ENCODE results near the gene ENOX2. TPM values are rescaled to one million over a fixed set of nuclear protein-coding genes. Genes with fewer than 3 reads are reported as not detected.

The ENOX2 gene
- total and polyA plus RNA-seq, 2 donors (not counting 1 experiment from before 2014, with no cell fraction given): 7.6 to 12.9 TPM

GRCh38 chrX:130688360-130688759, 214.6 kb downstream of the ENOX2 start:
- no peak overlapping the region for H2AFZ ChIP-seq (ENCODE audit: low read length)
- H3K9me3 ChIP-seq (ENCODE audit: control insufficient read depth, insufficient read depth, low read depth, low read length): no peaks in the 10 kb centered on the region
- H3K9ac ChIP-seq (ENCODE audit: insufficient read depth, low read length): no peak overlapping the region
- H3K4me3 ChIP-seq (replicated peaks in 1 of 4; ENCODE audit: control extremely low read depth in 1 of 4, insufficient read depth in 1 of 4, low read depth in 3 of 4, low read length in 4 of 4): no peak overlapping the region
- H3K27ac ChIP-seq (ENCODE audit: insufficient read depth, low read length): no peak overlapping the region
- H3K36me3 ChIP-seq (ENCODE audit: control insufficient read depth, insufficient read depth, low read length): no peaks in the 10 kb centered on the region
- DNase-seq (ENCODE audit: low read depth in 2 of 2): no peak
- no peak overlapping the region for H3K4me2 ChIP-seq (ENCODE audit: extremely low read depth, insufficient read depth, low read length)
- no peaks in the 10 kb centered on the region for H3K79me2 ChIP-seq (ENCODE audit: control insufficient read depth, insufficient read depth, low read length)
- no peaks in the 10 kb centered on the region for H3K27me3 ChIP-seq (ENCODE audit: control insufficient read depth, insufficient read depth, low read length)
- no peaks in the 10 kb centered on the region for H4K20me1 ChIP-seq (ENCODE audit: control insufficient read depth, extremely low read depth, insufficient read depth, low read length)
- no peaks in the 10 kb centered on the region for H3K4me1 ChIP-seq (ENCODE audit: control insufficient read depth, extremely low read depth, insufficient read depth, low read length)
- TF ChIP-seq CTCF (conservative IDR thresholded peaks at IDR 0.05 in 1 of 2, IDR thresholded peaks at IDR 0.05 in 1 of 2; ENCODE audit: low read depth in 1 of 2, low read length in 2 of 2) (no peak), EZH2 (IDR thresholded peaks at IDR 0.05; ENCODE audit: low read length, missing control alignments) (no peak)

GRCh38 chrX:130682990-130683389, 220.0 kb downstream of the ENOX2 start:
- no peaks in the 10 kb centered on the region for H3K4me1 ChIP-seq (ENCODE audit: control insufficient read depth, extremely low read depth, insufficient read depth, low read length)
- H2AFZ ChIP-seq (ENCODE audit: low read length): no peak overlapping the region
- H3K9me3 ChIP-seq (ENCODE audit: control insufficient read depth, insufficient read depth, low read depth, low read length): no peaks in the 10 kb centered on the region
- no peak overlapping the region for H3K9ac ChIP-seq (ENCODE audit: insufficient read depth, low read length)
- no peaks in the 10 kb centered on the region for H3K36me3 ChIP-seq (ENCODE audit: control insufficient read depth, insufficient read depth, low read length)
- H3K4me2 ChIP-seq (ENCODE audit: extremely low read depth, insufficient read depth, low read length): peak overlapping the region; percentile 59
- H3K27me3 ChIP-seq (ENCODE audit: control insufficient read depth, insufficient read depth, low read length): no peaks in the 10 kb centered on the region
- H4K20me1 ChIP-seq (ENCODE audit: control insufficient read depth, extremely low read depth, insufficient read depth, low read length): no peaks in the 10 kb centered on the region
- no peaks in the 10 kb centered on the region for H3K79me2 ChIP-seq (ENCODE audit: control insufficient read depth, insufficient read depth, low read length)
- no peak for TF ChIP-seq CTCF (conservative IDR thresholded peaks at IDR 0.05 in 1 of 2, IDR thresholded peaks at IDR 0.05 in 1 of 2; ENCODE audit: low read depth in 1 of 2, low read length in 2 of 2)
- no peak for TF ChIP-seq EZH2 (IDR thresholded peaks at IDR 0.05; ENCODE audit: low read length, missing control alignments)
- peak; percentile 11 to 59 for DNase-seq (ENCODE audit: low read depth in 2 of 2)
- H3K27ac ChIP-seq (ENCODE audit: insufficient read depth, low read length): peak overlapping the region; percentile 38
- no peak overlapping the region for H3K4me3 ChIP-seq (replicated peaks in 1 of 4; ENCODE audit: control extremely low read depth in 1 of 4, insufficient read depth in 1 of 4, low read depth in 3 of 4, low read length in 4 of 4)

- Histone ChIP-seq H3K9ac (ENCODE audit: insufficient read depth, low read length) (no peak overlapping the region), H3K27me3 (ENCODE audit: control insufficient read depth, insufficient read depth, low read length) (no peaks in the 10 kb centered on the region), H2AFZ (ENCODE audit: low read length) (no peak overlapping the region), H3K36me3 (ENCODE audit: control insufficient read depth, insufficient read depth, low read length) (no peaks in the 10 kb centered on the region), H3K9me3 (ENCODE audit: control insufficient read depth, insufficient read depth, low read depth, low read length) (no peaks in the 10 kb centered on the region), H3K4me3 (replicated peaks in 1 of 4; ENCODE audit: control extremely low read depth in 1 of 4, insufficient read depth in 1 of 4, low read depth in 3 of 4, low read length in 4 of 4) (no peak overlapping the region), H3K4me1 (ENCODE audit: control insufficient read depth, extremely low read depth, insufficient read depth, low read length) (no peaks in the 10 kb centered on the region), H3K79me2 (ENCODE audit: control insufficient read depth, insufficient read depth, low read length) (no peaks in the 10 kb centered on the region), H3K4me2 (ENCODE audit: extremely low read depth, insufficient read depth, low read length) (no peak overlapping the region), H3K27ac (ENCODE audit: insufficient read depth, low read length) (no peak overlapping the region), H4K20me1 (ENCODE audit: control insufficient read depth, extremely low read depth, insufficient read depth, low read length) (no peaks in the 10 kb centered on the region)
- DNase-seq (ENCODE audit: low read depth in 2 of 2): peak; percentile 42 to 55
- TF ChIP-seq CTCF (conservative IDR thresholded peaks at IDR 0.05 in 1 of 2, IDR thresholded peaks at IDR 0.05 in 1 of 2; ENCODE audit: low read depth in 1 of 2, low read length in 2 of 2): no peak
- TF ChIP-seq EZH2 (IDR thresholded peaks at IDR 0.05; ENCODE audit: low read length, missing control alignments): no peak
Measured at GRCh38 chrX:130680164-130681035, 222.6 kb downstream of the ENOX2 start.

All from fibroblast of lung (primary cell).